ENCODE results near the gene ACTR1A.
A peak's percentile ranks its signal among the peaks of the same experiment; 100 is the strongest.

Gene ACTR1A

GRCh38 chr10:102542800-102543418 lies 40.4 kb upstream of the ACTR1A start:
- H3K79me2 ChIP-seq (ENCODE audit: low read length) = no peaks in the 10 kb centered on the region
- no peaks in the 10 kb centered on the region for H3K36me3 ChIP-seq (replicated peaks; ENCODE audit: insufficient read depth, low read length)
- no peak overlapping the region for H3K4me2 ChIP-seq (ENCODE audit: low read depth, low read length)
- DNase-seq = no peak
- no peaks in the 10 kb centered on the region for H3K9me3 ChIP-seq (replicated peaks; ENCODE audit: insufficient read depth, low read length)
- H3K27me3 ChIP-seq (replicated peaks; ENCODE audit: insufficient read depth, low read length) = no peaks in the 10 kb centered on the region
- no peak overlapping the region for H3K9ac ChIP-seq (ENCODE audit: low read length)
- TF ChIP-seq EZH2phosphoT487 (IDR thresholded peaks at IDR 0.05; ENCODE audit: low read length) (no peak), EZH2 (optimal IDR thresholded peaks at IDR 0.05; ENCODE audit: low read depth, low read length) (no peak), CTCF (IDR thresholded peaks at IDR 0.05; ENCODE audit: low read length) (no peak)
- no peak overlapping the region for H2AFZ ChIP-seq (ENCODE audit: low read length)
- H4K20me1 ChIP-seq (ENCODE audit: insufficient read depth, low read length) = no peaks in the 10 kb centered on the region
- H3K9me2 ChIP-seq (replicated peaks; ENCODE audit: insufficient read depth, low read length) = no peaks in the 10 kb centered on the region
- no peak overlapping the region for H3K4me3 ChIP-seq (ENCODE audit: low read length)
- H3F3A ChIP-seq (ENCODE audit: insufficient read depth, low read length) = no peaks in the 10 kb centered on the region; the same call in 1 of the 2 replicates
- no peak overlapping the region for H3K27ac ChIP-seq (ENCODE audit: low read length)
- no peaks in the 10 kb centered on the region for H3K4me1 ChIP-seq (ENCODE audit: low read length)

GRCh38 chr10:102540023-102540422 lies 37.5 kb upstream of the ACTR1A start:
- Histone ChIP-seq H3K9me2 (replicated peaks; ENCODE audit: insufficient read depth, low read length) (no peaks in the 10 kb centered on the region), H3K27me3 (replicated peaks; ENCODE audit: insufficient read depth, low read length) (no peaks in the 10 kb centered on the region), H3K79me2 (ENCODE audit: low read length) (no peaks in the 10 kb centered on the region), H3K4me3 (ENCODE audit: low read length) (no peak overlapping the region), H3K9ac (ENCODE audit: low read length) (no peak overlapping the region), H2AFZ (ENCODE audit: low read length) (no peak overlapping the region), H4K20me1 (ENCODE audit: insufficient read depth, low read length) (no peaks in the 10 kb centered on the region), H3K4me1 (ENCODE audit: low read length) (no peaks in the 10 kb centered on the region), H3K4me2 (ENCODE audit: low read depth, low read length) (no peak overlapping the region), H3K36me3 (replicated peaks; ENCODE audit: insufficient read depth, low read length) (no peaks in the 10 kb centered on the region), H3F3A (ENCODE audit: insufficient read depth, low read length) (no peaks in the 10 kb centered on the region; the same call in 1 of the 2 replicates), H3K9me3 (replicated peaks; ENCODE audit: insufficient read depth, low read length) (no peaks in the 10 kb centered on the region), H3K27ac (ENCODE audit: low read length) (no peak overlapping the region)
- DNase-seq = no peak
- TF ChIP-seq EZH2 (optimal IDR thresholded peaks at IDR 0.05; ENCODE audit: low read depth, low read length) = no peak
- no peak for TF ChIP-seq EZH2phosphoT487 (IDR thresholded peaks at IDR 0.05; ENCODE audit: low read length)
- peak; percentile 30 for TF ChIP-seq CTCF (IDR thresholded peaks at IDR 0.05; ENCODE audit: low read length)

GRCh38 chr10:102538811-102539210 lies 36.3 kb upstream of the ACTR1A start:
- no peaks in the 10 kb centered on the region for H4K20me1 ChIP-seq (ENCODE audit: insufficient read depth, low read length)
- no peak overlapping the region for H3K27ac ChIP-seq (ENCODE audit: low read length)
- TF ChIP-seq EZH2phosphoT487 (IDR thresholded peaks at IDR 0.05; ENCODE audit: low read length) (no peak), CTCF (IDR thresholded peaks at IDR 0.05; ENCODE audit: low read length) (no peak), EZH2 (optimal IDR thresholded peaks at IDR 0.05; ENCODE audit: low read depth, low read length) (no peak)
- no peak for DNase-seq
- no peak overlapping the region for H3K4me3 ChIP-seq (ENCODE audit: low read length)
- no peaks in the 10 kb centered on the region for H3K27me3 ChIP-seq (replicated peaks; ENCODE audit: insufficient read depth, low read length)
- no peaks in the 10 kb centered on the region for H3K36me3 ChIP-seq (replicated peaks; ENCODE audit: insufficient read depth, low read length)
- no peak overlapping the region for H3K9ac ChIP-seq (ENCODE audit: low read length)
- no peaks in the 10 kb centered on the region for H3K9me3 ChIP-seq (replicated peaks; ENCODE audit: insufficient read depth, low read length)
- H3K4me2 ChIP-seq (ENCODE audit: low read depth, low read length) = no peak overlapping the region
- no peaks in the 10 kb centered on the region; the same call in 1 of the 2 replicates for H3F3A ChIP-seq (ENCODE audit: insufficient read depth, low read length)
- H2AFZ ChIP-seq (ENCODE audit: low read length) = no peak overlapping the region
- H3K79me2 ChIP-seq (ENCODE audit: low read length) = no peaks in the 10 kb centered on the region
- no peaks in the 10 kb centered on the region for H3K4me1 ChIP-seq (ENCODE audit: low read length)
- H3K9me2 ChIP-seq (replicated peaks; ENCODE audit: insufficient read depth, low read length) = no peaks in the 10 kb centered on the region

Measured in MM.1S (cell line).